RWPE2 (cell line): ENCODE results near the gene MTERF1.
A peak's percentile ranks its signal among the peaks of the same experiment; 100 is the strongest.

Experiments used
- ATAC-seq: fragments of 200-7000 bp; cut with Tn5 transposase; 3 replicates; pipeline ENCODE4 v1.9.1; 2021; ENCODE audit warnings: low read depth
- DNase-seq: peaks from one replicate; pipeline ENCODE4 v3.0.0-alpha.2; 2020; ENCODE audit warnings: low spot score
- H3K27ac ChIP-seq: fragments of 450-650 bp; 2 replicates; pipeline ENCODE4 v1.5.1; 2017; ENCODE audit warnings: mild to moderate bottlenecking; ENCODE audit not compliant: poor library complexity, severe bottlenecking
- H3K27me3 ChIP-seq: fragments of 250-450 bp; sonication (Bioruptor Pico); 2 replicates; pipeline ENCODE4 v1.5.1; 2021; ENCODE audit warnings: mild to moderate bottlenecking, moderate library complexity; ENCODE audit not compliant: insufficient read depth, poor library complexity, severe bottlenecking
- H3K36me3 ChIP-seq: fragments of 250-450 bp; sonication (Bioruptor Pico); 2 replicates; pipeline ENCODE4 v1.5.1; 2020; ENCODE audit warnings: low read depth, mild to moderate bottlenecking, moderate library complexity
- H3K4me1 ChIP-seq: fragments of 250-450 bp; sonication (Bioruptor Pico); 2 replicates; pipeline ENCODE4 v1.5.1; 2021; ENCODE audit warnings: mild to moderate bottlenecking, moderate library complexity; ENCODE audit not compliant: insufficient read depth, poor library complexity, severe bottlenecking
- H3K4me3 ChIP-seq: fragments of 250-450 bp; sonication (Bioruptor Pico); 2 replicates; pipeline ENCODE4 v1.5.1; 2021; ENCODE audit warnings: mild to moderate bottlenecking, moderate library complexity; ENCODE audit not compliant: severe bottlenecking
- H3K9me3 ChIP-seq: fragments of 250-450 bp; sonication (Bioruptor Pico); 2 replicates; pipeline ENCODE4 v1.5.1; 2021; ENCODE audit warnings: mild to moderate bottlenecking, moderate library complexity; ENCODE audit not compliant: severe bottlenecking
- CTCF ChIP-seq: fragments of 450-650 bp; IDR thresholded peaks from one replicate; pipeline ENCODE4 v1.5.1; 2017; ENCODE audit warnings: mild to moderate bottlenecking, moderate library complexity; ENCODE audit not compliant: poor library complexity, severe bottlenecking

Gene MTERF1

GRCh38 chr7:91835091-91835825 is 45.2 kb downstream of the MTERF1 start:
- Histone ChIP-seq H3K4me3 (no peak overlapping the region), H3K4me1 (peaks cover 6% of the 10 kb centered on the region), H3K27me3 (no peaks in the 10 kb centered on the region), H3K9me3 (no peaks in the 10 kb centered on the region), H3K36me3 (no peaks in the 10 kb centered on the region), H3K27ac (peak overlapping the region; percentile 14)
- ATAC-seq (no peak), DNase-seq (no peak)
- no peak for TF ChIP-seq CTCF

- H3K27me3 ChIP-seq: no peaks in the 10 kb centered on the region
- H3K9me3 ChIP-seq: no peaks in the 10 kb centered on the region
- no peak for TF ChIP-seq CTCF
- DNase-seq (no peak), ATAC-seq (peak; percentile 44; the same call in 1 of the 3 replicates)
- H3K36me3 ChIP-seq: no peaks in the 10 kb centered on the region
- no peak overlapping the region for H3K4me3 ChIP-seq
- H3K27ac ChIP-seq: no peak overlapping the region
- H3K4me1 ChIP-seq: peaks cover 6% of the 10 kb centered on the region
These were observed 47.9 kb downstream of the MTERF1 start for GRCh38 chr7:91832493-91833045.

- ATAC-seq (no peak), DNase-seq (no peak)
- no peaks in the 10 kb centered on the region for H3K9me3 ChIP-seq
- no peaks in the 10 kb centered on the region for H3K36me3 ChIP-seq
- no peak overlapping the region for H3K4me3 ChIP-seq
- H3K27me3 ChIP-seq: no peaks in the 10 kb centered on the region
- H3K4me1 ChIP-seq: no peaks in the 10 kb centered on the region
- no peak overlapping the region for H3K27ac ChIP-seq
- TF ChIP-seq CTCF: no peak
These were observed 53.3 kb downstream of the MTERF1 start for GRCh38 chr7:91827169-91827568.

GRCh38 chr7:91826377-91826776 is 54.1 kb downstream of the MTERF1 start:
- Histone ChIP-seq H3K36me3 (no peaks in the 10 kb centered on the region), H3K9me3 (no peaks in the 10 kb centered on the region), H3K27ac (no peak overlapping the region), H3K4me3 (no peak overlapping the region), H3K27me3 (no peaks in the 10 kb centered on the region), H3K4me1 (no peaks in the 10 kb centered on the region)
- DNase-seq (no peak), ATAC-seq (peak; percentile 66)
- TF ChIP-seq CTCF: no peak

- no peak overlapping the region for H3K4me3 ChIP-seq
- no peaks in the 10 kb centered on the region for H3K9me3 ChIP-seq
- TF ChIP-seq CTCF: no peak
- H3K27ac ChIP-seq: no peak overlapping the region
- no peak for ATAC-seq
- H3K27me3 ChIP-seq: no peaks in the 10 kb centered on the region
- H3K36me3 ChIP-seq: no peaks in the 10 kb centered on the region
- H3K4me1 ChIP-seq: no peaks in the 10 kb centered on the region
- DNase-seq: no peak
These were observed 56.3 kb downstream of the MTERF1 start for GRCh38 chr7:91824201-91824600.
